ENCODE data around the gene CMTM7.

Gene CMTM7

GRCh38 chr3:32493437-32494414 lies 102.1 kb downstream of the CMTM7 start:
- no peak for DNase-seq

GRCh38 chr3:32495085-32495484 lies 103.4 kb downstream of the CMTM7 start:
- DNase-seq, result no peak

GRCh38 chr3:32495609-32496008 lies 104.0 kb downstream of the CMTM7 start:
- no peak for DNase-seq

GRCh38 chr3:32498252-32498651 lies 106.6 kb downstream of the CMTM7 start:
- DNase-seq, result no peak

- DNase-seq, result no peak
These were observed 107.3 kb downstream of the CMTM7 start for GRCh38 chr3:32498992-32499391.

- no peak for DNase-seq
These were observed 107.9 kb downstream of the CMTM7 start for GRCh38 chr3:32499585-32499984.

- DNase-seq, result no peak
These were observed 108.6 kb downstream of the CMTM7 start for GRCh38 chr3:32500231-32500630.

GRCh38 chr3:32500880-32501782 lies 109.5 kb downstream of the CMTM7 start:
- DNase-seq, result no peak

GRCh38 chr3:32501783-32502117 lies 110.1 kb downstream of the CMTM7 start:
- DNase-seq, result no peak

GRCh38 chr3:32502118-32502945 lies 110.7 kb downstream of the CMTM7 start, which contains the start of gene CMTM6:
Gene CMTM6, minus strand, starts transcription at chr3:32502852. Its CDS starts 107 bp downstream, at chr3:32502745.
- DNase-seq, result peak; percentile 90

GRCh38 chr3:32502946-32503286 lies 111.3 kb downstream of the CMTM7 start:
- DNase-seq, result no peak

Data from 8988T (cell line).